Measurements from ENCODE around the gene GLE1.

DNA sequence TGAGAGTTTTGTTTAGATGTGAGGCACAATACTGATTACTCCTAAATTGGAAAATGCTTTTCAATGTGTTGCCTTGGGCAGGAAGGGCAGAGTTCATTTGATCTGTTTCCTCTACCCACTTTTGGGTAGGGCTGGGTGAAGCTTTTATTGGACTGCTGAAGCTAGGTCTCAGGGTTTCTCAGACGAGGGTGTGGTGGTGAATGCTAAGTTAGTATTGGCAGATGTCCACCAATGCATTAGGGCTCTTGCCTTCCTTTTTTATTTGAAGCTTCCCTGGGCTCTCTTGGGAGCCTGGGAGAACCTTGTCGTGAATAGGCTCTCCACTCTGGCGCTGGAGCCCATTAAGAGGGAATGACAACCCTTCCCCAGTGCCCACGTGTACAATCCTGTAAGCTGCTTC is 71.0 kb downstream of the GLE1 start:
- TF ChIP-seq, protein P1, sequence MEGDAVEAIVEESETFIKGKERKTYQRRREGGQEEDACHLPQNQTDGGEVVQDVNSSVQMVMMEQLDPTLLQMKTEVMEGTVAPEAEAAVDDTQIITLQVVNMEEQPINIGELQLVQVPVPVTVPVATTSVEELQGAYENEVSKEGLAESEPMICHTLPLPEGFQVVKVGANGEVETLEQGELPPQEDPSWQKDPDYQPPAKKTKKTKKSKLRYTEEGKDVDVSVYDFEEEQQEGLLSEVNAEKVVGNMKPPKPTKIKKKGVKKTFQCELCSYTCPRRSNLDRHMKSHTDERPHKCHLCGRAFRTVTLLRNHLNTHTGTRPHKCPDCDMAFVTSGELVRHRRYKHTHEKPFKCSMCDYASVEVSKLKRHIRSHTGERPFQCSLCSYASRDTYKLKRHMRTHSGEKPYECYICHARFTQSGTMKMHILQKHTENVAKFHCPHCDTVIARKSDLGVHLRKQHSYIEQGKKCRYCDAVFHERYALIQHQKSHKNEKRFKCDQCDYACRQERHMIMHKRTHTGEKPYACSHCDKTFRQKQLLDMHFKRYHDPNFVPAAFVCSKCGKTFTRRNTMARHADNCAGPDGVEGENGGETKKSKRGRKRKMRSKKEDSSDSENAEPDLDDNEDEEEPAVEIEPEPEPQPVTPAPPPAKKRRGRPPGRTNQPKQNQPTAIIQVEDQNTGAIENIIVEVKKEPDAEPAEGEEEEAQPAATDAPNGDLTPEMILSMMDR (IDR thresholded peaks at IDR 0.05; ENCODE audit: low read depth, low read length, poor library complexity, severe bottlenecking) = no peak
- no peak for TF ChIP-seq EZH2phosphoT487 (IDR thresholded peaks at IDR 0.05; ENCODE audit: borderline replicate concordance, low read length)
